GM12878 (cell line): ENCODE data around the gene DPPA4. TPM values are rescaled to one million over a fixed set of nuclear protein-coding genes. Genes with fewer than 3 reads are reported as not detected.

ENCODE experiments used
- ATAC-seq: fragments of 200-7000 bp; cut with Tn5 transposase; 3 replicates; pipeline ENCODE4 v1.9.1; 2020; ENCODE audit warnings: mild to moderate bottlenecking, moderate library complexity
- BruUV-seq: library from RNA; stranded (reverse); fragments of 400-500 nt; replicated peaks from 2 replicates; lab custom pipeline; 2021; lab: Mats Ljungman, UMichigan
- CTCF ChIA-PET: fragments of 300-600 bp; sonication (Branson Sonifier 250); formaldehyde crosslinking; extraction: SDS; loops from one replicate; lab custom pipeline; 2021; ENCODE audit warnings: inconsistent platforms; lab: Yijun Ruan, JAX
- POLR2A ChIA-PET: fragments of 350-600 bp; formaldehyde crosslinking; extraction: SDS; loops from one replicate; lab custom pipeline; 2021; ENCODE audit warnings: inconsistent platforms; lab: Charles Lee
- RAD21 ChIA-PET: fragments of 300-600 bp; sonication (Branson Sonifier 250); formaldehyde crosslinking; loops from one replicate; lab custom pipeline; 2023; ENCODE audit warnings: antibody characterized with exemption; ENCODE audit not compliant: unreplicated experiment; lab: Charles Lee
- SMC1A ChIA-PET: fragments of 300-600 bp; sonication (Branson Sonifier 250); formaldehyde crosslinking; loops from one replicate; lab custom pipeline; 2023; ENCODE audit not compliant: unreplicated experiment, uncharacterized antibody; lab: Charles Lee
- DNase-seq: peaks from one replicate; pipeline ENCODE4 v3.0.0-alpha.2; 2011; ENCODE audit warnings: low read depth, low spot score
- FAIRE-seq: peaks from 3 replicates; lab custom pipeline; 2011; peaks lifted over from hg19 to GRCh38; lab: Jason Lieb, UNC
- H2AFZ ChIP-seq: 2 replicates; pipeline ENCODE4 v1.6.0; 2011; ENCODE audit warnings: low read depth, low read length, control low read depth; ENCODE audit not compliant: control insufficient read depth
- H3K27ac ChIP-seq: 2 replicates; pipeline ENCODE4 v1.5.1; 2011; ENCODE audit warnings: control low read depth; ENCODE audit not compliant: control insufficient read depth, insufficient read depth
- H3K27me3 ChIP-seq, 2 experiments: replicated peaks in 1 of 2; 2 replicates each; pipeline versions ENCODE4 v1.6.0 to v1.6.1; 2011; ENCODE audit warnings: low read length in 1 of 2; ENCODE audit not compliant: control insufficient read depth in 2 of 2, insufficient read depth in 2 of 2
- H3K36me3 ChIP-seq, 2 experiments: 2 replicates each; pipeline ENCODE4 v1.5.1; 2011; ENCODE audit warnings: low read length in 1 of 2; ENCODE audit not compliant: control insufficient read depth in 2 of 2, insufficient read depth in 2 of 2
- H3K4me1 ChIP-seq: 2 replicates; pipeline ENCODE4 v1.6.1; 2011; ENCODE audit warnings: mild to moderate bottlenecking, low read length, moderate library complexity, mixed read lengths; ENCODE audit not compliant: control insufficient read depth, insufficient read depth
- H3K4me2 ChIP-seq: 2 replicates; pipeline ENCODE4 v1.6.0; 2011; ENCODE audit warnings: control low read depth; ENCODE audit not compliant: control insufficient read depth, insufficient read depth
- H3K4me3 ChIP-seq: fragments of 200-600 bp; sonication (generic); 2 replicates; pipeline ENCODE4 v1.5.1; 2016
- H3K79me2 ChIP-seq: 2 replicates; pipeline ENCODE4 v1.6.0; 2011; ENCODE audit warnings: low read length; ENCODE audit not compliant: control insufficient read depth, insufficient read depth
- H3K9ac ChIP-seq: 2 replicates; pipeline ENCODE4 v1.8.0; 2011; ENCODE audit warnings: low read length, control low read depth, mixed read lengths; ENCODE audit not compliant: control insufficient read depth, insufficient read depth
- H3K9me3 ChIP-seq: replicated peaks from 3 replicates; pipeline ENCODE4 v1.5.1; 2011; ENCODE audit warnings: mild to moderate bottlenecking, low read length; ENCODE audit not compliant: control insufficient read depth, insufficient read depth
- H4K20me1 ChIP-seq: 2 replicates; pipeline ENCODE4 v1.6.0; 2011; ENCODE audit not compliant: control insufficient read depth, insufficient read depth
- JUNB ChIP-seq: IDR thresholded peaks from 2 replicates; pipeline ENCODE4 v1.6.1; 2016; ENCODE audit warnings: antibody characterized with exemption, mild to moderate bottlenecking
- NFYB ChIP-seq: IDR thresholded peaks from 2 replicates; pipeline ENCODE4 v1.6.1; 2011; ENCODE audit warnings: low read depth, mild to moderate bottlenecking, low read length, improper control_type of control experiment, moderate library complexity; ENCODE audit not compliant: insufficient read depth
- SMARCA5 ChIP-seq: fragments of 450-650 bp; IDR thresholded peaks from 2 replicates; pipeline ENCODE4 v1.6.1; 2017; ENCODE audit warnings: mild to moderate bottlenecking
- WGBS: methylation state at CpG from one replicate; pipeline ENCODE4 v1.1.6; 2016; ENCODE audit warnings: low lambda C conversion rate; ENCODE audit not compliant: insufficient replicate concordance, insufficient coverage; ENCODE audit errors: missing lambda C conversion rate; 5-methylcytosine and 5-hydroxymethylcytosine counted together
- in situ Hi-C: fragments of 300-500 bp; cut with MboI; formaldehyde crosslinking; loops from 9 replicates; pipeline ENCODE4 v1.14.3; 2018; ENCODE audit warnings: mixed read lengths
- intact Hi-C: fragments of 100-400 bp; cut with micrococcal nuclease; formaldehyde crosslinking; loops from one replicate; pipeline ENCODE4 v1.14.2; 2022; ENCODE audit not compliant: unreplicated experiment
- polyA plus RNA-seq, 11 experiments: library from polyadenylated mRNA; depleted of rRNA in 4 of 11; unstranded in 6 of 11; stranded (reverse) in 5 of 11; fragments of >200 nt; fragmentation: Nextera tagmentation in 4 of 11; fragmentation: Illumina TruSeq in 1 of 11; extraction: Ambion mirVana in 4 of 11; extraction: Trizol in 1 of 11; gene quantifications; 1 replicate in 1 of 11; 2 replicates in 10 of 11; pipeline versions ENCODE4 v1.2.1 to v1.2.3, GENCODE V29; 2011 to 2016; ENCODE audit warnings: inconsistent platforms in 2 of 11, missing spikeins in 2 of 11, low read depth in 1 of 11
- total RNA-seq, 4 experiments: library from RNA; depleted of rRNA in 3 of 4; stranded (reverse); fragments of >200 nt in 3 of 4; fragmentation: Illumina TruSeq in 1 of 4; extraction: Trizol in 1 of 4; gene quantifications; 2 replicates each; pipeline versions ENCODE4 v1.2.1 to v1.2.3, GENCODE V29; 2013 to 2021
- TF ChIP-seq, protein P1 (sequence below): fragments of 450-650 bp; formaldehyde crosslinking; IDR thresholded peaks from 2 replicates; pipeline ENCODE4 v1.4.0; 2020; ENCODE audit warnings: mild to moderate bottlenecking, moderate library complexity
- TF ChIP-seq, protein P2 (sequence below): fragments of 450-650 bp; conservative IDR thresholded peaks from 2 replicates; pipeline ENCODE4 v1.6.1; 2017; ENCODE audit warnings: mild to moderate bottlenecking, moderate library complexity
- TF ChIP-seq, protein P3 (sequence below): fragments of 450-650 bp; IDR thresholded peaks from 2 replicates; pipeline ENCODE4 v1.6.1; 2017; ENCODE audit warnings: antibody characterized with exemption, mild to moderate bottlenecking, moderate library complexity
- TF ChIP-seq, protein P4 (sequence below): fragments of 150-350 bp; IDR thresholded peaks from 2 replicates; pipeline ENCODE4 v1.6.1; 2016; ENCODE audit warnings: low read depth, low read length

The DPPA4 gene
- total and polyA plus RNA-seq, 10 of the 15 experiments (the other 5 are each of a cell fraction or from before 2014, with no cell fraction given), result 0.01 to 0.90 (median 0.44) TPM; not detected in 5

DNA sequence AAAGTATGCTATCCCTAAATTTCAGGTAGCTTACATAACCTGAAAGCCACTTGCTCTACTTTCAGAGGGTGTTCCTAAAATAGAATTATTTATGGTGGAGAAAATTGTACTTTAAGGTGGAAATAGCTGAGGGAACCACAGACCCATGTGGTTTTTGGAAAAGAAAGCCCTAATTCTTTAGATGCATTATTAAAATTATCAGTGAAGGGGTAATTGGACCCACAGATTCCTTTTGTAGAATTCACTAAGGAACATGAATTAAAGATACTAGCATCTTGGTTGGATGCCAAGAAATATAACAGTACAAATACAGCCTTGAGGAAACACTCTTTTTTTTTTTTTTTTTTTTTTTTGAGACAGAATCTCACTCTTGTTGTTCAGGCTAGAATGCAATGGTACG, 58.8 kb downstream of the DPPA4 start (continued):
- TF ChIP-seq, protein P1, sequence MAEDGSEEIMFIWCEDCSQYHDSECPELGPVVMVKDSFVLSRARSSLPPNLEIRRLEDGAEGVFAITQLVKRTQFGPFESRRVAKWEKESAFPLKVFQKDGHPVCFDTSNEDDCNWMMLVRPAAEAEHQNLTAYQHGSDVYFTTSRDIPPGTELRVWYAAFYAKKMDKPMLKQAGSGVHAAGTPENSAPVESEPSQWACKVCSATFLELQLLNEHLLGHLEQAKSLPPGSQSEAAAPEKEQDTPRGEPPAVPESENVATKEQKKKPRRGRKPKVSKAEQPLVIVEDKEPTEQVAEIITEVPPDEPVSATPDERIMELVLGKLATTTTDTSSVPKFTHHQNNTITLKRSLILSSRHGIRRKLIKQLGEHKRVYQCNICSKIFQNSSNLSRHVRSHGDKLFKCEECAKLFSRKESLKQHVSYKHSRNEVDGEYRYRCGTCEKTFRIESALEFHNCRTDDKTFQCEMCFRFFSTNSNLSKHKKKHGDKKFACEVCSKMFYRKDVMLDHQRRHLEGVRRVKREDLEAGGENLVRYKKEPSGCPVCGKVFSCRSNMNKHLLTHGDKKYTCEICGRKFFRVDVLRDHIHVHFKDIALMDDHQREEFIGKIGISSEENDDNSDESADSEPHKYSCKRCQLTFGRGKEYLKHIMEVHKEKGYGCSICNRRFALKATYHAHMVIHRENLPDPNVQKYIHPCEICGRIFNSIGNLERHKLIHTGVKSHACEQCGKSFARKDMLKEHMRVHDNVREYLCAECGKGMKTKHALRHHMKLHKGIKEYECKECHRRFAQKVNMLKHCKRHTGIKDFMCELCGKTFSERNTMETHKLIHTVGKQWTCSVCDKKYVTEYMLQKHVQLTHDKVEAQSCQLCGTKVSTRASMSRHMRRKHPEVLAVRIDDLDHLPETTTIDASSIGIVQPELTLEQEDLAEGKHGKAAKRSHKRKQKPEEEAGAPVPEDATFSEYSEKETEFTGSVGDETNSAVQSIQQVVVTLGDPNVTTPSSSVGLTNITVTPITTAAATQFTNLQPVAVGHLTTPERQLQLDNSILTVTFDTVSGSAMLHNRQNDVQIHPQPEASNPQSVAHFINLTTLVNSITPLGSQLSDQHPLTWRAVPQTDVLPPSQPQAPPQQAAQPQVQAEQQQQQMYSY (CRISPR knock-in tag), result no peak
- TF ChIP-seq, protein P2, sequence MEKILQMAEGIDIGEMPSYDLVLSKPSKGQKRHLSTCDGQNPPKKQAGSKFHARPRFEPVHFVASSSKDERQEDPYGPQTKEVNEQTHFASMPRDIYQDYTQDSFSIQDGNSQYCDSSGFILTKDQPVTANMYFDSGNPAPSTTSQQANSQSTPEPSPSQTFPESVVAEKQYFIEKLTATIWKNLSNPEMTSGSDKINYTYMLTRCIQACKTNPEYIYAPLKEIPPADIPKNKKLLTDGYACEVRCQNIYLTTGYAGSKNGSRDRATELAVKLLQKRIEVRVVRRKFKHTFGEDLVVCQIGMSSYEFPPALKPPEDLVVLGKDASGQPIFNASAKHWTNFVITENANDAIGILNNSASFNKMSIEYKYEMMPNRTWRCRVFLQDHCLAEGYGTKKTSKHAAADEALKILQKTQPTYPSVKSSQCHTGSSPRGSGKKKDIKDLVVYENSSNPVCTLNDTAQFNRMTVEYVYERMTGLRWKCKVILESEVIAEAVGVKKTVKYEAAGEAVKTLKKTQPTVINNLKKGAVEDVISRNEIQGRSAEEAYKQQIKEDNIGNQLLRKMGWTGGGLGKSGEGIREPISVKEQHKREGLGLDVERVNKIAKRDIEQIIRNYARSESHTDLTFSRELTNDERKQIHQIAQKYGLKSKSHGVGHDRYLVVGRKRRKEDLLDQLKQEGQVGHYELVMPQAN, result no peak

DNA sequence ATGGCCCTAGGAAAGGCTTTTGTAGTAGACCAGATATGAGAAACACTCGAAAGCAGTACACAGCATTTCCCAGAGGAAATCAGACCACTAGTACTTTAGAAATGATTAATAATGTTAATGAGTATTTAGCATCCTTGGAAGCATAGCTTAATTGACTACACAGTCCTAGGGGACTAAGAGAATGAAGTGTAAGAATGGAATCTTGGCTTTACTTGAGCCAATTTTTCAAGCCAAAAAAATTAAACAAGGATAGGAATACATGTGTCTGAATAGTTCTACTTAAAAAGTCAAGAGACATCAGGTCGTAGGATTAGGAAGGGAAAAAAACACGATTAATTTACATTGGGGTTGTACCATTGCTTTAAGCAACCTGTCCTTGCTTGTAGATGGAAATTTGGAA, 59.2 kb downstream of the DPPA4 start:
- no peak for FAIRE-seq
- no TSS peak for BruUV-seq
- Histone ChIP-seq H3K4me1 (no peaks in the 10 kb centered on the region), H3K9me3 (no peaks in the 10 kb centered on the region)
- no peak for TF ChIP-seq JUNB
- TF ChIP-seq, protein P3, sequence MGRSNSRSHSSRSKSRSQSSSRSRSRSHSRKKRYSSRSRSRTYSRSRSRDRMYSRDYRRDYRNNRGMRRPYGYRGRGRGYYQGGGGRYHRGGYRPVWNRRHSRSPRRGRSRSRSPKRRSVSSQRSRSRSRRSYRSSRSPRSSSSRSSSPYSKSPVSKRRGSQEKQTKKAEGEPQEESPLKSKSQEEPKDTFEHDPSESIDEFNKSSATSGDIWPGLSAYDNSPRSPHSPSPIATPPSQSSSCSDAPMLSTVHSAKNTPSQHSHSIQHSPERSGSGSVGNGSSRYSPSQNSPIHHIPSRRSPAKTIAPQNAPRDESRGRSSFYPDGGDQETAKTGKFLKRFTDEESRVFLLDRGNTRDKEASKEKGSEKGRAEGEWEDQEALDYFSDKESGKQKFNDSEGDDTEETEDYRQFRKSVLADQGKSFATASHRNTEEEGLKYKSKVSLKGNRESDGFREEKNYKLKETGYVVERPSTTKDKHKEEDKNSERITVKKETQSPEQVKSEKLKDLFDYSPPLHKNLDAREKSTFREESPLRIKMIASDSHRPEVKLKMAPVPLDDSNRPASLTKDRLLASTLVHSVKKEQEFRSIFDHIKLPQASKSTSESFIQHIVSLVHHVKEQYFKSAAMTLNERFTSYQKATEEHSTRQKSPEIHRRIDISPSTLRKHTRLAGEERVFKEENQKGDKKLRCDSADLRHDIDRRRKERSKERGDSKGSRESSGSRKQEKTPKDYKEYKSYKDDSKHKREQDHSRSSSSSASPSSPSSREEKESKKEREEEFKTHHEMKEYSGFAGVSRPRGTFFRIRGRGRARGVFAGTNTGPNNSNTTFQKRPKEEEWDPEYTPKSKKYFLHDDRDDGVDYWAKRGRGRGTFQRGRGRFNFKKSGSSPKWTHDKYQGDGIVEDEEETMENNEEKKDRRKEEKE, result no peak
- no peak for TF ChIP-seq SMARCA5
- TF ChIP-seq NFYB, result no peak
- TF ChIP-seq, protein P4, sequence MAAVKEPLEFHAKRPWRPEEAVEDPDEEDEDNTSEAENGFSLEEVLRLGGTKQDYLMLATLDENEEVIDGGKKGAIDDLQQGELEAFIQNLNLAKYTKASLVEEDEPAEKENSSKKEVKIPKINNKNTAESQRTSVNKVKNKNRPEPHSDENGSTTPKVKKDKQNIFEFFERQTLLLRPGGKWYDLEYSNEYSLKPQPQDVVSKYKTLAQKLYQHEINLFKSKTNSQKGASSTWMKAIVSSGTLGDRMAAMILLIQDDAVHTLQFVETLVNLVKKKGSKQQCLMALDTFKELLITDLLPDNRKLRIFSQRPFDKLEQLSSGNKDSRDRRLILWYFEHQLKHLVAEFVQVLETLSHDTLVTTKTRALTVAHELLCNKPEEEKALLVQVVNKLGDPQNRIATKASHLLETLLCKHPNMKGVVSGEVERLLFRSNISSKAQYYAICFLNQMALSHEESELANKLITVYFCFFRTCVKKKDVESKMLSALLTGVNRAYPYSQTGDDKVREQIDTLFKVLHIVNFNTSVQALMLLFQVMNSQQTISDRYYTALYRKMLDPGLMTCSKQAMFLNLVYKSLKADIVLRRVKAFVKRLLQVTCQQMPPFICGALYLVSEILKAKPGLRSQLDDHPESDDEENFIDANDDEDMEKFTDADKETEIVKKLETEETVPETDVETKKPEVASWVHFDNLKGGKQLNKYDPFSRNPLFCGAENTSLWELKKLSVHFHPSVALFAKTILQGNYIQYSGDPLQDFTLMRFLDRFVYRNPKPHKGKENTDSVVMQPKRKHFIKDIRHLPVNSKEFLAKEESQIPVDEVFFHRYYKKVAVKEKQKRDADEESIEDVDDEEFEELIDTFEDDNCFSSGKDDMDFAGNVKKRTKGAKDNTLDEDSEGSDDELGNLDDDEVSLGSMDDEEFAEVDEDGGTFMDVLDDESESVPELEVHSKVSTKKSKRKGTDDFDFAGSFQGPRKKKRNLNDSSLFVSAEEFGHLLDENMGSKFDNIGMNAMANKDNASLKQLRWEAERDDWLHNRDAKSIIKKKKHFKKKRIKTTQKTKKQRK, result no peak
- TF ChIP-seq, all 136 proteins: peak for 0
- H3K27ac ChIP-seq, result no peak overlapping the region
- RAD21 ChIA-PET, result no interaction called here
- 0% methylated on average over 3 of the region's 3 CpGs for WGBS
- CTCF ChIA-PET, result interaction anchor here (1.0 kb wide), 1 partner anchor 1037 kb away, joined by 4 read pairs; no protein-coding TSS in a partner anchor
- no peaks in the 10 kb centered on the region for H3K79me2 ChIP-seq
- H2AFZ ChIP-seq, result no peak overlapping the region
- in situ Hi-C loops, result no loop called here
- H3K9ac ChIP-seq, result no peak overlapping the region
- H3K4me2 ChIP-seq, result no peak overlapping the region
- SMC1A ChIA-PET, result interaction anchor here (0.7 kb wide), 1 partner anchor 1037 kb away, joined by 3 read pairs; no protein-coding TSS in a partner anchor
- H3K27me3 ChIP-seq, result no peaks in the 10 kb centered on the region
- H4K20me1 ChIP-seq, result no peaks in the 10 kb centered on the region
- POLR2A ChIA-PET, result no interaction called here
- no peak for ATAC-seq
- no peak overlapping the region for H3K4me3 ChIP-seq
- intact Hi-C loops, result loop anchor here (5.0 kb wide), 2 partner anchors 119 to 1034 kb away; no protein-coding TSS in a partner anchor
- no peak for DNase-seq
- H3K36me3 ChIP-seq, result no peaks in the 10 kb centered on the region
